Panc1 (cell line): ENCODE results near the gene CADPS2. TPM values are rescaled to one million over a fixed set of nuclear protein-coding genes. Genes with fewer than 3 reads are reported as not detected.

Source experiments
- ATAC-seq: fragments of 200-7000 bp; cut with Tn5 transposase; 2 replicates; pipeline ENCODE4 v1.9.1; 2020; ENCODE audit warnings: mild to moderate bottlenecking, moderate library complexity
- BruUV-seq: library from RNA; stranded (reverse); fragments of 400-500 nt; replicated peaks from 2 replicates; lab custom pipeline; 2021; lab: Mats Ljungman, UMichigan
- CTCF ChIA-PET: fragments of 300-600 bp; sonication (Branson Sonifier 250); formaldehyde crosslinking; loops from one replicate; lab custom pipeline; 2022; ENCODE audit warnings: antibody characterized with exemption; lab: Charles Lee
- POLR2A ChIA-PET: fragments of 300-600 bp; sonication (Branson Sonifier 250); formaldehyde crosslinking; loops from one replicate; lab custom pipeline; 2022; ENCODE audit warnings: antibody characterized with exemption; lab: Charles Lee
- DNase-seq: peaks from one replicate; pipeline ENCODE4 v3.0.0-alpha.2; 2010; ENCODE audit warnings: low read depth, low spot score
- H3K27ac ChIP-seq: 2 replicates; pipeline ENCODE4 v1.5.1; 2011; ENCODE audit warnings: mild to moderate bottlenecking, low read length, inconsistent platforms
- H3K27me3 ChIP-seq: fragments of 200-500 bp; sonication (Bioruptor generic); 2 replicates; pipeline ENCODE4 v1.6.0; 2014; ENCODE audit warnings: low read length, inconsistent platforms; ENCODE audit not compliant: control insufficient read depth, insufficient read depth
- H3K36me3 ChIP-seq: fragments of 200-500 bp; sonication (Bioruptor generic); 2 replicates; pipeline ENCODE4 v1.5.1; 2014; ENCODE audit warnings: inconsistent platforms, mild to moderate bottlenecking, low read length, moderate library complexity; ENCODE audit not compliant: control insufficient read depth, insufficient read depth
- H3K4me1 ChIP-seq: 2 replicates; pipeline ENCODE4 v1.5.1; 2011; ENCODE audit warnings: inconsistent platforms, mild to moderate bottlenecking, low read length, moderate library complexity; ENCODE audit not compliant: control insufficient read depth, insufficient read depth
- H3K4me3 ChIP-seq, 2 experiments: 2 replicates each; pipeline ENCODE4 v1.5.1; 2011 to 2012; ENCODE audit warnings: low read depth in 2 of 2, low read length in 2 of 2, mild to moderate bottlenecking in 2 of 2, inconsistent platforms in 1 of 2, moderate library complexity in 1 of 2
- H3K9me3 ChIP-seq: fragments of 200-500 bp; sonication (Bioruptor generic); 2 replicates; pipeline ENCODE4 v1.5.1; 2014; ENCODE audit warnings: low read depth, mild to moderate bottlenecking, inconsistent platforms, low read length, moderate library complexity; ENCODE audit not compliant: control insufficient read depth, insufficient read depth
- CTCF ChIP-seq: fragments of 450-650 bp; IDR thresholded peaks from 2 replicates; pipeline ENCODE4 v1.5.1; 2017; ENCODE audit warnings: mild to moderate bottlenecking
- POLR2AphosphoS5 ChIP-seq: IDR thresholded peaks from 2 replicates; pipeline ENCODE4 v1.6.1; 2012; ENCODE audit warnings: mild to moderate bottlenecking, low read depth, low read length, moderate library complexity
- REST ChIP-seq, 2 experiments: IDR thresholded peaks; 2 replicates each; pipeline ENCODE4 v1.6.1; 2011 to 2012; ENCODE audit warnings: low read depth in 2 of 2, control low read depth in 1 of 2, low read length in 1 of 2, mild to moderate bottlenecking in 1 of 2, moderate library complexity in 1 of 2; ENCODE audit not compliant: insufficient read depth in 1 of 2
- SIN3A ChIP-seq: IDR thresholded peaks from 2 replicates; pipeline ENCODE4 v1.6.1; 2012; ENCODE audit warnings: low read depth, mild to moderate bottlenecking, low read length, moderate library complexity, borderline replicate concordance; ENCODE audit not compliant: insufficient read depth
- TCF7L2 ChIP-seq: IDR thresholded peaks from 2 replicates; pipeline ENCODE4 v1.6.1; 2011; ENCODE audit warnings: mild to moderate bottlenecking, low read depth, low read length, inconsistent platforms
- in situ Hi-C: cut with HindIII; loops from 2 replicates; pipeline ENCODE4 v1.10.0; 2016; ENCODE audit warnings: low sequenced_read_pairs, low pct_unique_long_range_greater_than_20kb
- intact Hi-C: fragments of 100-400 bp; cut with micrococcal nuclease; formaldehyde crosslinking; loops from one replicate; pipeline ENCODE4 v1.10.0; 2022; ENCODE audit not compliant: unreplicated experiment
- total RNA-seq: library from RNA; stranded (reverse); gene quantifications from one replicate; pipeline ENCODE4 v1.2.1, GENCODE V29; 2021; ENCODE audit not compliant: unreplicated experiment

Gene CADPS2
- total RNA-seq, 1 experiment from 2014 or later, result 1.6 TPM

- no TSS peak for BruUV-seq
- TF ChIP-seq REST (IDR thresholded peaks at IDR 0.05; ENCODE audit: insufficient read depth in 1 of 2, low read depth in 2 of 2, low read length in 1 of 2) (no peak), POLR2AphosphoS5 (no peak), TCF7L2 (no peak), CTCF (no peak), SIN3A (no peak)
- in situ Hi-C loops, result no loop called here
- Histone ChIP-seq H3K27ac (no peak overlapping the region), H3K9me3 (no peaks in the 10 kb centered on the region), H3K4me3 (no peak overlapping the region), H3K27me3 (no peaks in the 10 kb centered on the region), H3K4me1 (no peaks in the 10 kb centered on the region), H3K36me3 (no peaks in the 10 kb centered on the region)
- ChIA-PET CTCF (no interaction called here), POLR2A (no interaction called here)
- ATAC-seq (no peak), DNase-seq (no peak)
- intact Hi-C loops, result no loop called here
Measured at GRCh38 chr7:122663733-122664132, 222.5 kb downstream of the CADPS2 start.

DNA sequence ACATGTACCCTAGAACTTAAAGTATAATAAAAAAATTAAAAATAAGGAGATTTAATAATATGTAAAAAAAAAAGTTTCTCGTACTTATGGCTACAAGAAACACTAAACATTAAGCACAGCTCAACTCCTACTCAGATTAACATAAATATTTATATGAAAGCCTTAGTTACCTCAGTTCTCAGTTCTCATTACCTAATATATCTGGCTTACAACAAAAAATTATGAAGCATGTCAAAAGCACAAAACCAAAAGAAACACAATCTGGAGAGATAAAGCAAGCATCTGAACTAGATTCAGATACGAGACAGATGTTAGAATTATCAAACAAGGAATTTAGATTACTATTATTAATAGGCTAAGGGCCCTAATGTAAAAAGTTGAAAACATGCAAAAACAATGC lies 227.4 kb downstream of the CADPS2 start:
- TF ChIP-seq TCF7L2, result no peak
- TF ChIP-seq CTCF, result no peak
- no peak for TF ChIP-seq REST (IDR thresholded peaks at IDR 0.05; ENCODE audit: insufficient read depth in 1 of 2, low read depth in 2 of 2, low read length in 1 of 2)
- TF ChIP-seq POLR2AphosphoS5, result no peak
- TF ChIP-seq SIN3A, result no peak
- no peak overlapping the region for H3K27ac ChIP-seq
- H3K36me3 ChIP-seq, result no peaks in the 10 kb centered on the region
- ChIA-PET POLR2A (no interaction called here), CTCF (no interaction called here)
- H3K9me3 ChIP-seq, result no peaks in the 10 kb centered on the region
- ATAC-seq, result no peak
- in situ Hi-C loops (no loop called here), intact Hi-C loops (no loop called here)
- DNase-seq, result no peak
- no peaks in the 10 kb centered on the region for H3K27me3 ChIP-seq
- BruUV-seq, result no TSS peak
- H3K4me3 ChIP-seq, result no peak overlapping the region
- no peaks in the 10 kb centered on the region for H3K4me1 ChIP-seq
